ENCODE measurements around the gene MRPL45.

MRPL45 gene

GRCh38 chr17:38344420-38344745 is 47.4 kb downstream of the MRPL45 start:
- Histone ChIP-seq H3K4me3 (ENCODE audit: low read length in 2 of 2) (no peak overlapping the region), H3K9ac (ENCODE audit: low read depth in 1 of 2, low read length in 2 of 2) (no peak overlapping the region), H3K27ac (ENCODE audit: low read depth in 2 of 2, low read length in 2 of 2) (no peak overlapping the region), H3K4me1 (ENCODE audit: control insufficient read depth in 2 of 2, insufficient read depth in 2 of 2, low read length in 2 of 2) (no peaks in the 10 kb centered on the region), H3K36me3 (ENCODE audit: control insufficient read depth in 2 of 2, insufficient read depth in 2 of 2, low read length in 2 of 2) (no peaks in the 10 kb centered on the region), H3K27me3 (ENCODE audit: control insufficient read depth in 2 of 2, insufficient read depth in 2 of 2, low read length in 2 of 2) (peaks cover 0 to 2% of the 10 kb centered on the region in 2 donors), H3K9me3 (ENCODE audit: control insufficient read depth in 2 of 2, low read length in 2 of 2) (no peaks in the 10 kb centered on the region)

DNA sequence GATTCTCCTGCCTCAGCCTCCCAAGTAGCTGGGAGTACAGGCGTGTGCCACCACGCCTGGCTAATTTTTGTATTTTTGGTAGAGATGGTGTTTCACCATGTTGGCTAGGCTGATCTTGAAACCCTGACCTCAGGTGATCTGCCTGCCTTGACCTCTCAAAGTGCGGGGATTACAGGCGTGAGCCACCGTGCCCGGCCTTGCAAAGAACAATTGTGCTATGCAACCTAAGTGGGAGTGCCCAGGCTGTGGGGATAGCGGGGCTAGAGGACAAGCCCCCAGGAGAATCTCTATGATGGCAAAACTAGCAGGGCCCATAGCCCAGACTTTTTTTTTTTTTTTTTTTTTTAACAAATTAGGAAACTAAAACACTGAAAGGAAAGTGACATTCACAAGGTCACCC is 48.8 kb downstream of the MRPL45 start:
- H3K27ac ChIP-seq (ENCODE audit: low read depth in 2 of 2, low read length in 2 of 2), result no peak overlapping the region
- no peak overlapping the region for H3K9ac ChIP-seq (ENCODE audit: low read depth in 1 of 2, low read length in 2 of 2)
- peaks cover 0 to 2% of the 10 kb centered on the region in 2 donors for H3K4me1 ChIP-seq (ENCODE audit: control insufficient read depth in 2 of 2, insufficient read depth in 2 of 2, low read length in 2 of 2)
- H3K9me3 ChIP-seq (ENCODE audit: control insufficient read depth in 2 of 2, low read length in 2 of 2), result no peaks in the 10 kb centered on the region
- no peaks in the 10 kb centered on the region for H3K36me3 ChIP-seq (ENCODE audit: control insufficient read depth in 2 of 2, insufficient read depth in 2 of 2, low read length in 2 of 2)
- peaks cover 0 to 2% of the 10 kb centered on the region in 2 donors for H3K27me3 ChIP-seq (ENCODE audit: control insufficient read depth in 2 of 2, insufficient read depth in 2 of 2, low read length in 2 of 2)
- H3K4me3 ChIP-seq (ENCODE audit: low read length in 2 of 2), result no peak overlapping the region

DNA sequence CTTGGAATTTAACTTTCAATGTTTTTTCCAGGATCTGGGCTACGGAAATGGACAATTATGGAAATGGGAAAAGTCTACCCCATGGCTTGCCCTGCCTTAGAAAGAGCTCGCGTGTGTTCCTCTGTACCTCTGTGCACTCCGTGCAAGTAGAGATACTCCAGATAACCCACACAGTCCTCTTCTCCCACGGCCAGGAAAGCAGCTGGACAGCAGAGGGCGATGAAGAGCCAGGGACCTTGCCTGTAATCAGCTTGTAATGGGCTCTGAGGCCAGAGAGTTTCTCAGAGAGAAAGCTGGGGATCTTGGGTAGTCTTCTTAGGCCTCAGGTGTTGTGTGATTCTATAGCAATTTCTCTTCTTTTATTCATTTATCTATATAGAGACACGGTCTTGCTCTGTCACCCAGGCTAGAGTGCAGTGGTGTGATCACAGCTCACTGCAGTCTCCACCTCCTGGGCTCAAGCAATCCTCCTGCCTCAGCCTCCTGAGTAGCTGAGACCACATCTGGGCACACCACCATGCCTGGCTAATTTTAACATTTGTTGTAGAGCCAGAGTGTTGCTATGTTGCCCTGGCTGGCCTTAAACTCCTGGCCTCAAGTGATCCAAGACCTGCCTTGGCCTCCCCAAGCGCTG is 52.2 kb downstream of the MRPL45 start:
- Histone ChIP-seq H3K9me3 (ENCODE audit: control insufficient read depth in 2 of 2, low read length in 2 of 2) (no peaks in the 10 kb centered on the region), H3K9ac (ENCODE audit: low read depth in 1 of 2, low read length in 2 of 2) (no peak overlapping the region), H3K27ac (ENCODE audit: low read depth in 2 of 2, low read length in 2 of 2) (no peak overlapping the region), H3K36me3 (ENCODE audit: control insufficient read depth in 2 of 2, insufficient read depth in 2 of 2, low read length in 2 of 2) (no peaks in the 10 kb centered on the region), H3K27me3 (ENCODE audit: control insufficient read depth in 2 of 2, insufficient read depth in 2 of 2, low read length in 2 of 2) (peaks cover 0 to 2% of the 10 kb centered on the region in 2 donors), H3K4me3 (ENCODE audit: low read length in 2 of 2) (no peak overlapping the region), H3K4me1 (ENCODE audit: control insufficient read depth in 2 of 2, insufficient read depth in 2 of 2, low read length in 2 of 2) (peaks cover 6 to 14% of the 10 kb centered on the region in 2 donors)

DNA sequence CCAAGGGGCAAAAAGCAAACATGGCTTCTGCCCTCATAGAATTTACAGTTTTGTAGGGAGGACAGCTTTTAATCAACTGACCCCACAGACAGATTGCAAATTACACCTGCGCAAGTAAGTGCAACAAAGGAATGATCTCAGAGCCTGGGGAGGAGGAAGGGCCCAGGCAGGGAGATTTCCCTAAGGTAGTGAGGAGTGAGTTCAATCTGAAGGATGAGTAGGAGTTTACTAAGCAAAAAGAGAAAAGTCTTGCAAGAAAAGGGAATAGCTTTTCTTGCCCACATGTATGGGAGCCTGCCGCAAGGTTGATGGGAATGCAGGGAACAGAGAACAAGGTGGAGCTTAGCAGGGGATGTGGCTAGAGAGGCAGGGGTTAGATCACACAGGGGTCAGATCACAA is 53.1 kb downstream of the MRPL45 start:
- peaks cover 6 to 19% of the 10 kb centered on the region in 2 donors for H3K4me1 ChIP-seq (ENCODE audit: control insufficient read depth in 2 of 2, insufficient read depth in 2 of 2, low read length in 2 of 2)
- H3K36me3 ChIP-seq (ENCODE audit: control insufficient read depth in 2 of 2, insufficient read depth in 2 of 2, low read length in 2 of 2), result no peaks in the 10 kb centered on the region
- no peak overlapping the region for H3K9ac ChIP-seq (ENCODE audit: low read depth in 1 of 2, low read length in 2 of 2)
- no peaks in the 10 kb centered on the region for H3K9me3 ChIP-seq (ENCODE audit: control insufficient read depth in 2 of 2, low read length in 2 of 2)
- no peak overlapping the region for H3K27ac ChIP-seq (ENCODE audit: low read depth in 2 of 2, low read length in 2 of 2)
- H3K27me3 ChIP-seq (ENCODE audit: control insufficient read depth in 2 of 2, insufficient read depth in 2 of 2, low read length in 2 of 2), result no peaks in the 10 kb centered on the region
- no peak overlapping the region for H3K4me3 ChIP-seq (ENCODE audit: low read length in 2 of 2)

DNA sequence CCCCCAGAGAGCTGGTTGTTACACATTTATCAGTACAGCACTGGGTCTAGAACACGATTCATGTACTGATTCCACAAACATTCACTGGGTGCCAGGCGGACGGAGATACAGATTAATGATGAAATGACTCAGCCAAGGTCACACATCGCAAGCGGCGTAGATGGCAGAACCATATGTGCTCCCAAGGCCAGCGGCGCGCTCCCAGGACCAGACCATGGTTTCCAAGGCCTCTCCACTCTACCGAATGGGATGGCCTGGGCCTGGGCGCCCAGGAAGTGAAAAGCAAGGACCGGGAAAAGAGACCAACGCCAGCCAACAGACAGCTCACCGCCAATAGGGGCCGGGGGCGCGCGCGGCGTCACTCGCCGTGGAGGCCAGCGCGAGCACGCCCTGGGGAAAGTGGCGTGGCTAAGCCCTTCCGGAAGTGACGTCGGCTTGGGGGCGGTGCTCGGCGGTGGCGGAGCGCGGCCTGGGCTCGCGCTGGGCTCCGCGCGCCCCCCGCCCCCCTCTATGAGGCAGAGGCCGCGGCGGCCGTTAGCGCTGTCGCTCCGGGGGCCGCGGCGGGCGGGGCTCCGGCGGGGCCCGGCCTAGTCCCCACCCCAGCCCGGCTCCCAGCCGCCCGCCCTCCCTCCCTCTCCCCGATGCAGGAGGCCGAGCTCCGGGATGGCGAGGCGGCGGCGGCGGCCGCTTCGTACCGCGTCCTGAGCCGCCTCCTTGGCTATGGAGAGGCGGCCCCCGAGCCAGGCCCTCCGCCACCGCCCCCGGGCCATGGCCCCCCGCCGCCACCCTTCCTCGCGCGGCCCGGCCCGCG is 54.6 kb downstream of the MRPL45 start, which contains the start of gene SOCS7:
Gene SOCS7 (plus strand): TSS at position 433 of the 811 bp plus-strand sequence. CDS start 209 bp downstream, at position 642.
- Histone ChIP-seq H3K9me3 (ENCODE audit: control insufficient read depth in 2 of 2, low read length in 2 of 2) (no peaks in the 10 kb centered on the region), H3K4me1 (ENCODE audit: control insufficient read depth in 2 of 2, insufficient read depth in 2 of 2, low read length in 2 of 2) (peaks cover 6 to 19% of the 10 kb centered on the region in 2 donors), H3K27ac (ENCODE audit: low read depth in 2 of 2, low read length in 2 of 2) (peak within 1 kb of the TSS; percentile 80 to 84), H3K27me3 (ENCODE audit: control insufficient read depth in 2 of 2, insufficient read depth in 2 of 2, low read length in 2 of 2) (no peaks in the 10 kb centered on the region), H3K9ac (ENCODE audit: low read depth in 1 of 2, low read length in 2 of 2) (peak within 1 kb of the TSS; percentile 76 to 83), H3K4me3 (ENCODE audit: low read length in 2 of 2) (peak within 1 kb of the TSS; percentile 77 to 87), H3K36me3 (ENCODE audit: control insufficient read depth in 2 of 2, insufficient read depth in 2 of 2, low read length in 2 of 2) (no peaks in the 10 kb centered on the region)

DNA sequence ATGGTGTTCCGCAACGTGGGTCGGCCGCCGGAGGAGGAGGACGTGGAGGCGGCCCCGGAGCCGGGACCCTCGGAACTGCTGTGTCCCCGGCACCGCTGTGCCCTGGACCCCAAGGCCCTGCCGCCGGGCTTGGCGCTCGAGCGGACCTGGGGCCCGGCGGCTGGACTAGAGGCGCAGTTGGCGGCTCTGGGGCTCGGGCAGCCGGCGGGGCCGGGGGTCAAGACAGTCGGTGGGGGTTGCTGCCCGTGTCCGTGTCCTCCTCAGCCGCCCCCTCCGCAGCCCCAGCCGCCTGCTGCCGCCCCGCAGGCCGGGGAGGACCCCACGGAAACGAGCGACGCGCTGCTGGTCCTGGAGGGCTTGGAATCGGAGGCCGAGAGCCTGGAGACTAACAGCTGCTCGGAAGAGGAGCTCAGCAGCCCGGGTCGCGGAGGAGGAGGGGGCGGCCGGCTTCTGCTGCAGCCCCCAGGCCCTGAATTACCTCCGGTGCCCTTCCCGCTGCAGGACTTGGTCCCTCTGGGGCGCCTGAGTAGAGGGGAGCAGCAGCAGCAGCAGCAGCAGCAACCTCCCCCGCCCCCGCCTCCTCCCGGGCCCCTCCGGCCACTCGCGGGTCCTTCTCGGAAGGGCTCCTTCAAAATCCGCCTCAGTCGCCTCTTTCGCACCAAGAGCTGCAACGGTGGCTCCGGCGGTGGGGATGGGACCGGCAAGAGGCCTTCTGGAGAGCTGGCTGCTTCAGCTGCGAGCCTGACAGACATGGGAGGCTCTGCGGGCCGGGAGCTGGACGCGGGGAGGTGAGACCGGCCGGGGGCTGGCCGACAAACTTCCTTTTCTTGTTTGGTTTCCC is 55.5 kb downstream of the MRPL45 start:
- Histone ChIP-seq H3K27ac (ENCODE audit: low read depth in 2 of 2, low read length in 2 of 2) (peak overlapping the region; percentile 32 to 41), H3K9me3 (ENCODE audit: control insufficient read depth in 2 of 2, low read length in 2 of 2) (no peaks in the 10 kb centered on the region), H3K36me3 (ENCODE audit: control insufficient read depth in 2 of 2, insufficient read depth in 2 of 2, low read length in 2 of 2) (no peaks in the 10 kb centered on the region)

GRCh38 chr17:38353086-38353604 is 56.2 kb downstream of the MRPL45 start:
- H3K36me3 ChIP-seq (ENCODE audit: control insufficient read depth in 2 of 2, insufficient read depth in 2 of 2, low read length in 2 of 2), result no peaks in the 10 kb centered on the region
- H3K4me1 ChIP-seq (ENCODE audit: control insufficient read depth in 2 of 2, insufficient read depth in 2 of 2, low read length in 2 of 2), result peaks cover 6 to 19% of the 10 kb centered on the region in 2 donors
- H3K9me3 ChIP-seq (ENCODE audit: control insufficient read depth in 2 of 2, low read length in 2 of 2), result no peaks in the 10 kb centered on the region
- peak overlapping the region; percentile 60 to 74 for H3K9ac ChIP-seq (ENCODE audit: low read depth in 1 of 2, low read length in 2 of 2)
- peak overlapping the region; percentile 77 for H3K4me3 ChIP-seq (ENCODE audit: low read length in 2 of 2)
- no peaks in the 10 kb centered on the region for H3K27me3 ChIP-seq (ENCODE audit: control insufficient read depth in 2 of 2, insufficient read depth in 2 of 2, low read length in 2 of 2)
- H3K27ac ChIP-seq (ENCODE audit: low read depth in 2 of 2, low read length in 2 of 2), result peak overlapping the region in 1 of 2 donors; percentile 24

More for the DNA sequence above, 55.5 kb downstream of the MRPL45 start:
- Histone ChIP-seq H3K4me1 (ENCODE audit: control insufficient read depth in 2 of 2, insufficient read depth in 2 of 2, low read length in 2 of 2) (peaks cover 6 to 19% of the 10 kb centered on the region in 2 donors), H3K9ac (ENCODE audit: low read depth in 1 of 2, low read length in 2 of 2) (peak overlapping the region; percentile 60 to 74), H3K4me3 (ENCODE audit: low read length in 2 of 2) (peak overlapping the region; percentile 77), H3K27me3 (ENCODE audit: control insufficient read depth in 2 of 2, insufficient read depth in 2 of 2, low read length in 2 of 2) (no peaks in the 10 kb centered on the region)

- peak overlapping the region in 1 of 2 donors; percentile 28 for H3K4me3 ChIP-seq (ENCODE audit: low read length in 2 of 2)
- H3K27me3 ChIP-seq (ENCODE audit: control insufficient read depth in 2 of 2, insufficient read depth in 2 of 2, low read length in 2 of 2), result no peaks in the 10 kb centered on the region
- peaks cover 6 to 19% of the 10 kb centered on the region in 2 donors for H3K4me1 ChIP-seq (ENCODE audit: control insufficient read depth in 2 of 2, insufficient read depth in 2 of 2, low read length in 2 of 2)
- H3K36me3 ChIP-seq (ENCODE audit: control insufficient read depth in 2 of 2, insufficient read depth in 2 of 2, low read length in 2 of 2), result no peaks in the 10 kb centered on the region
- no peak overlapping the region for H3K9ac ChIP-seq (ENCODE audit: low read depth in 1 of 2, low read length in 2 of 2)
- no peak overlapping the region for H3K27ac ChIP-seq (ENCODE audit: low read depth in 2 of 2, low read length in 2 of 2)
- no peaks in the 10 kb centered on the region for H3K9me3 ChIP-seq (ENCODE audit: control insufficient read depth in 2 of 2, low read length in 2 of 2)
Observed at GRCh38 chr17:38353668-38354067, 56.7 kb downstream of the MRPL45 start.

- H3K4me3 ChIP-seq (ENCODE audit: low read length in 2 of 2), result peak overlapping the region in 1 of 2 donors; percentile 28
- H3K36me3 ChIP-seq (ENCODE audit: control insufficient read depth in 2 of 2, insufficient read depth in 2 of 2, low read length in 2 of 2), result no peaks in the 10 kb centered on the region
- peaks cover 6 to 19% of the 10 kb centered on the region in 2 donors for H3K4me1 ChIP-seq (ENCODE audit: control insufficient read depth in 2 of 2, insufficient read depth in 2 of 2, low read length in 2 of 2)
- no peaks in the 10 kb centered on the region for H3K9me3 ChIP-seq (ENCODE audit: control insufficient read depth in 2 of 2, low read length in 2 of 2)
- H3K9ac ChIP-seq (ENCODE audit: low read depth in 1 of 2, low read length in 2 of 2), result no peak overlapping the region
- H3K27ac ChIP-seq (ENCODE audit: low read depth in 2 of 2, low read length in 2 of 2), result no peak overlapping the region
- H3K27me3 ChIP-seq (ENCODE audit: control insufficient read depth in 2 of 2, insufficient read depth in 2 of 2, low read length in 2 of 2), result no peaks in the 10 kb centered on the region
Observed at GRCh38 chr17:38354466-38354865, 57.5 kb downstream of the MRPL45 start.

Data from mucosa of rectum (tissue), 2 donors.